GM12891 (cell line): Measurements from ENCODE around the gene TIMMDC1.

Experiments
- POLR2A ChIP-seq: IDR thresholded peaks from 2 replicates; pipeline ENCODE4 v1.6.1; 2011; ENCODE audit warnings: low read depth, low read length, control low read depth
- POLR2AphosphoS5 ChIP-seq: IDR thresholded peaks from 2 replicates; pipeline ENCODE4 v1.6.1; 2011; ENCODE audit warnings: low read depth, low read length, control low read depth
- TAF1 ChIP-seq: IDR thresholded peaks from 2 replicates; pipeline ENCODE4 v1.6.1; 2011; ENCODE audit warnings: low read depth, low read length, control low read depth

GRCh38 chr3:119536757-119537156, 38.4 kb downstream of the TIMMDC1 start:
- no peak for TF ChIP-seq POLR2A
- TF ChIP-seq POLR2AphosphoS5: no peak
- no peak for TF ChIP-seq TAF1
